Body of pancreas (tissue), 4 donors: ENCODE measurements around the gene MC5R.

Experiments
- CTCF ChIP-seq, 7 experiments: fragments of 450-650 bp in 4 of 7; fragments of 200-600 bp in 3 of 7; sonication (generic) in 3 of 7; IDR thresholded peaks; one replicate each; pipeline ENCODE4 v1.5.1; 2016 to 2019; ENCODE audit warnings: antibody characterized with exemption in 7 of 7
- POLR2A ChIP-seq, 3 donors: fragments of 450-650 bp; IDR thresholded peaks; one replicate each; pipeline ENCODE4 v1.6.1; 2016; ENCODE audit warnings: antibody characterized with exemption in 3 of 3, mild to moderate bottlenecking in 2 of 3

- TF ChIP-seq CTCF (IDR thresholded peaks at IDR 0.05) = no peak
- TF ChIP-seq POLR2A (IDR thresholded peaks at IDR 0.05) = no peak
Observed at GRCh38 chr18:13797157-13797611, 26.8 kb upstream of the MC5R start.
